GM18873 (cell line): ENCODE measurements around the gene RBM20.

Experiments used
- ATAC-seq: cut with Tn5 transposase; IDR thresholded peaks from one replicate; pipeline ENCODE4 v1.9.1; 2021; ENCODE audit warnings: mild to moderate bottlenecking, moderate library complexity, moderate number of reproducible peaks; ENCODE audit not compliant: unreplicated experiment, low FRiP score

RBM20 gene

DNA sequence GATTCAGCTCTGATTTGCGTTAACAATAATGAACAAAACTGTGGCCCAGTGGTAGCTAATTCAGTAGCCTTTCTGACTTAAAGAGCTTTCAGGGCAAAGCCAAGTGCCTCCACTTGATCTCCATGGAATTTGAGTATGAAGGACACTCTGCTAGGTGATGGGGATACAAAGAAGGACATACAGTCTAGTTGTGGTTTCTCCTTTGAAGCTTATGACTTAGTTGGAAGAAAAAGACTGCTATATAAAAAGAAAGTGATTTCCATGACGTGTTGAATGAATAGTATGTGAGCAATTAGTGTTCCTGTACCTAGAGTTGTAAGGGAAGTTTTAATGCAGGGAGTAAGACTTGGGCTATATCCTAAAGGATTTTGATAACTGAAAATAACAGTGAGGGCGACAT lies 235.9 kb downstream of the RBM20 start:
- no peak for ATAC-seq

GRCh38 chr10:110881247-110881646 lies 237.1 kb downstream of the RBM20 start:
- ATAC-seq: no peak

DNA sequence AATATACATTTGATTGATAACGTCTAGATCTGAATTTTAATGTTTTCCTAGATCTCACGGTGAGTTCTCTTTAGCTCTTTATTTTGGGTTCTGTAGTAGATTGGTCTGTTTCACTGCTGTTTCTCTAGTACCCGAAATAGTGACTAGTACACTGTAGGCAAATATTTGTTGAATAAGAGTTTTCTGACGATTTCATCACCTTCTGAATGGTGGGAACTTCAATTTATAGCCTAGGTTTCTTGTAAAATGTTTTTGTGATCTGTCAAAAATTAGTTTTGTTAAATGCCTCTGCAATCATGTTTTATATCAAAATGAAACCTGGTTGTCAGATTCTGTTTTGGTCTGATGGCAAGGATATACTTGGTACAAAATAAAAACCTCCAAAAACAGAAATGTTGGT lies 237.8 kb downstream of the RBM20 start:
- no peak for ATAC-seq

GRCh38 chr10:110883924-110884323 lies 239.8 kb downstream of the RBM20 start:
- no peak for ATAC-seq

DNA sequence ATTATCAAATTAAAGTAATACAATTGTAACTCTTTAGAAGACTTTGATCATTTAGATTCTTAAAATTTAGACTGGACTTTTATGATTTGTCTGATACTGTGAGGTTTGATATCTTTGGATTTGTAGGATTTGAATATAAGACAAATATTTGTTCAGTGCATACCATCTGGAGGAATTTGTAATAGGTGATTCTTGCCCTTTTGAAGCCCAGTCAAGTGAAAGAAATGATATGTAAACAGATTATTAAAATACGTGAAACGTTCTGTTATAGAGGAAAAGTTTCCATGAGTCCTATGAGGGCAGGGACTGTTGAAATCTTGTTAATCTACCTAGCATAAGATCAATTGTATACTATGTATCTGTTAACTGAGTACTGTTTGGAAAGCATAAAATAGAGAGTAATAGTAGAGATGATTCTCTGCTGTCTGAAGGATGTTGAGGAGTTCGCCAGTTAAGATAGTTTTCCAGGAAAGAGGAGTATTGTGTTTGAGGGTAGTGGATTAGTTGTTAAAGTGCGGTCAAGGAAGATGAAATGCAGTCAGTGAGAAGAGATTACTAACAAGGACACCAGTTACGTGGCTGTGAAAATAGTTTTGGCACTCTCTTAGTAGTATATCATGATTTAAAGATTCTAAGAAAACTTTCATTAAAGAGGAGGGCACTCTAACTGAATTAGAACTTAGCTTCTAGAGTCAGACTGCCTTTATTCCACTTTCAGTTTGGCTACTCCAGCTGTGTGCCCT lies 242.0 kb downstream of the RBM20 start:
- no peak for ATAC-seq

GRCh38 chr10:110887560-110887959 lies 243.4 kb downstream of the RBM20 start:
- no peak for ATAC-seq
